Activated CD4-positive, alpha-beta T cell treated with anti-CD3 and anti-CD28 coated beads for 48 hours (primary cell): ENCODE results near the gene SPATA31D3.
"Not testable (repeated sequence)": the region's sequence is repeated elsewhere in the genome, so short reads cannot be mapped to it uniquely, and the experiment has no call there.

Experiments used
- DNase-seq: peaks from one replicate; pipeline ENCODE4 v3.0.0-alpha.2; 2020

SPATA31D3 gene

DNA sequence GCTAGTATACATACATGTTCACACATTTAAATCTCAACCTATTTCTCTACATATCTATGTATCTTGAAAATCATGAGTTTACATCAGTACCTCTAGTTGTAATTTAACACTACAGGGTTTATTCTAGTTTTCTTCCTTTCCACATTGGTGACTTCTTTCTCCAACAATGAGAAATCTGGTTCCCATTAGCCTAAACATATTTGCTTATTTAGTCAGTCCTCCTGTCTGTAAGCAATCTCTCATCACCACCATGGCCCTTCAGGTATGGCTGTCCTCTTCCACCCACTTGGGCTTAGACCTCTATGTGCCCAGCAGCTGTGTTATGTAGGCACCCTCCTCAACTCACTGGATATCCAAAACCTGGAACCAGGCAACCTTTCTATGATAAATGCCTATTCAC, 37.3 kb downstream of the SPATA31D3 start:
- DNase-seq = no peak

DNA sequence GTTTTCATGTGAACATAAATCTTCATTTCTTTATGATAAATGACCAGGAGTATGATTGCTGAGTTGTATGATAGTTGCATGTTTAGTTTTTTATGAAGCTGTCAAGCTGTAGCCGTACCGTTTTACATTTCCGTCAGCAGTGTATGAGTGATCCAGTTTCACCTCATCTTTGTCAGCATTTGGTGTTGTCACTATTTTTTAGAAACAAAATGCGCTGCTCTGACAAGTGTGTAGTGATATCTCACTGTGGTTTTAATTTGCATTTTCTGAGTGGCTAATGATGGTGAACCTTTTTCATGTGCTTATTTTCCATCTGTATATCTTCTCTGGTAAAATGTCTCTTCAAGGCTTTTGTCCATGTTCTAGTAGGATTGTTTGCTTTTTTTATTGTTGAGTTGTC, 38.6 kb downstream of the SPATA31D3 start:
- no peak for DNase-seq

DNA sequence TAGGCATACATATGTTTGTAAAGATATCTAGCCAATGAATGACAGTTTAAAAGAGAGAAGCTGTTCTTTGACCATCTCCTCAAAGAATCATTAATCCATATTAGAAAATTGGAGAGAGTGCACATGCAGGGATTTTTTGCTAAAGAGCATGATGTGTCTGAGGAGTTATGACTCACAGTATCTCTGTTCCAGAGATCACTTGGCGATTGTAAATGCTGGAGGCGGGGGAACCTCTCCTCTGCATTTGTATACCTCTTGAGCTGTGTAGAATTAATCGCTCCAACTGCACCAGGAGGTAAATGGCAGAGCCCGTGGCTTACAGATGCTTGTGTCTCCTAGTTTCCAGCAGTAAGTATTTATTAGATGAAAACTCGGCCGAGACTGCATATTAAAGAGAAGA, 41.6 kb downstream of the SPATA31D3 start:
- DNase-seq = no peak

DNA sequence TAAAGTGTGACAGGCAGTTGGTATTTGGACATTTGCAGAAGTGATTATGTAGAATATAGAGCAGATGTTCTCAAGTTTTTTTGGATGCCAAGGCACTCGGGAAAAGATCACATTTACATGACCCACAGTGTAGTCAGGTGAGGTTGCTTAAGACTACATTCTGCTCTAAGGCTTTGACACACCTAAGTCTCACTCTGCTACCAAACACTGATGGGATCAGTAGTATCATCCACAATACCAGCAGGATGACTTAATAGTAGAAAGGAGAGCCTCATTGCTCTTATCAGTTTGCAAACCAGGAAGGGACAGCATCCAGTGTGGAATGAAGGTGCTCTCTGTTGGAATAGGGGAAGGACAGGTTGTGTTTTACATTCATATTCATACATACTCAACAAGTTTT, 42.8 kb downstream of the SPATA31D3 start:
- no peak for DNase-seq

DNA sequence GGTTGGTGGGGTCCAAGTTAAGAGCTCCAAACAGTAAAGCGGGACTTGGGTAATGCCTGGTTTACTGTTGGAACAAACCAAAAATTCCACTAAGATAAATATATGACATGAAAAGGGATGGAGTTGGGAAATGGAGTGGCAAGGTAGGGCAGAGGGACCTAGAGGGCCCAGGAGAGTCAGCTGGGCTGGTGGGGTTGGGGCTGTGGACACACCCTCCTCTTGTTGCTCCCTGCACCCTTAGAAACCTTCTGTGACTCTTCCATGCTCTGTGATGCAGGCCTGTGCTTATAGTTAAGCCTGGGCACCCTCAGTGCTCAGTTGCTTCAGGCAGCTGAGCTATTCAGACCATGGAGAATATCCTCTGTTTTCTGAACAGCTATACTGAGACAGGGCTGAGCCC, 45.2 kb downstream of the SPATA31D3 start, which contains the start of gene SPATA31D1:
Gene SPATA31D1 (plus strand): TSS at position 301 of the 400 bp plus-strand sequence. CDS start 47 bp downstream, at position 348.
- DNase-seq = not testable (repeated sequence)

DNA sequence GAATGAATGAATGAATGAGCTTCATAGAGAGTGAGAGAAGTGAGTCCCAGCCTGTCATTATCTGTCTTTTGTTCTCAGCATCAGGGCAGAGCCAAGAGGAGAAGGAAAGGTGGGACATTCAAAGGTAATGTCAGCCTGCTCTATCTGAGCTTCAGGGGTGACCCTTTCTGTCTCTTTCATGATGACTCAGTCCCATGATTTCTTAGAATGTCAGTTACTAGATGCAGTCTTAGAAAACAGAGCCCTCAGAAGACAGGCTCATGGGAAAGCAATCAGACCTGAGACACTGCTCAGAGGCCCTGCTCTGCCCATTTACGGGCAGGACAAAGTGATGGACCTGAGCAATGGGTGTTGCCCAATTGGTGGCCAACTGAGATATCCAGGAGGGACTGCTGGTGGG, 46.4 kb downstream of the SPATA31D3 start:
- no peak for DNase-seq

DNA sequence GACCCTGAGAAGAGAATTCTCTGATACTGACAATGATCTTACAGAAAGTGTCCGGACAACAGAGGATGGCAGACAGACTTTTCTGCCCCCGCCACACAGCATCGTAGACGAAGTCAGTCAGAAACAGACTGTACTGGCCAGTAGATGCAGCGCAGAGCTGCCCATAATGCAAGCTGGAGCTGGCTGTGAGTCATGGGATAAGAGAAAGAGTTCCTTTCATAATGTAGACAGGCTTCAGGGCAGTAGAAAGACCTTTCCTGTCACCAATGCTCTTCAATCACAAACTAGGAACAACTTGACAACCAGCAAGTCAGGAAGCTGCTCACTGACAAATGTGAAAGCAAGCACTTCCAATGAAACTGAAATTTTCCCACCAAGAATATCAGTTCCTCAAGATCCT, 50.4 kb downstream of the SPATA31D3 start:
- DNase-seq = no peak
